ENCODE results near the gene EFCAB6. TPM values are rescaled to one million over a fixed set of nuclear protein-coding genes. Genes with fewer than 3 reads are reported as not detected.

The EFCAB6 gene
- total RNA-seq, 4 donors from 2014 or later, result 1.1 to 3.8 (median 2.7) TPM

DNA sequence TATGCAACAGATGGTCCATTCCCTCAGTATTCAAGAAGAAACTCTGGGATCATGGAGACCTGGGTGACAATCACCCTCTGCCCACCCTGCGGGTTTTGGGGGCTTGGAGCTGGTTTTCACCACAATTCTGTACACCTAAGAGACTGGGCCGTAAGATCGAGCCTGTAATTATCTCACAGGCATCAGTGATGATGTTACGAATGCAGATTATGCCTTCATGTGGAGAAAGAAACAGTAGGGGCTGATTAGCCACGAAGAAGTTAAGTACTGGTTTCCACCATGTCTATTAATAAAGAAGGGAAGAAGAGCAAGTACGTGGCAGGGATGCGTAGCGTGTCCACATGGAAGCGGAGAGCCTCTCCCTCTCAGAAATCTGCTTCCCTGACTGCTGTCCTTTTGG lies 5.3 kb upstream of the EFCAB6 start:
- TF ChIP-seq POLR2A (IDR thresholded peaks at IDR 0.05) (no peak), POLR2AphosphoS5 (IDR thresholded peaks at IDR 0.05) (no peak), EP300 (IDR thresholded peaks at IDR 0.05) (no peak)
- TF ChIP-seq, protein P1, sequence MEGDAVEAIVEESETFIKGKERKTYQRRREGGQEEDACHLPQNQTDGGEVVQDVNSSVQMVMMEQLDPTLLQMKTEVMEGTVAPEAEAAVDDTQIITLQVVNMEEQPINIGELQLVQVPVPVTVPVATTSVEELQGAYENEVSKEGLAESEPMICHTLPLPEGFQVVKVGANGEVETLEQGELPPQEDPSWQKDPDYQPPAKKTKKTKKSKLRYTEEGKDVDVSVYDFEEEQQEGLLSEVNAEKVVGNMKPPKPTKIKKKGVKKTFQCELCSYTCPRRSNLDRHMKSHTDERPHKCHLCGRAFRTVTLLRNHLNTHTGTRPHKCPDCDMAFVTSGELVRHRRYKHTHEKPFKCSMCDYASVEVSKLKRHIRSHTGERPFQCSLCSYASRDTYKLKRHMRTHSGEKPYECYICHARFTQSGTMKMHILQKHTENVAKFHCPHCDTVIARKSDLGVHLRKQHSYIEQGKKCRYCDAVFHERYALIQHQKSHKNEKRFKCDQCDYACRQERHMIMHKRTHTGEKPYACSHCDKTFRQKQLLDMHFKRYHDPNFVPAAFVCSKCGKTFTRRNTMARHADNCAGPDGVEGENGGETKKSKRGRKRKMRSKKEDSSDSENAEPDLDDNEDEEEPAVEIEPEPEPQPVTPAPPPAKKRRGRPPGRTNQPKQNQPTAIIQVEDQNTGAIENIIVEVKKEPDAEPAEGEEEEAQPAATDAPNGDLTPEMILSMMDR (IDR thresholded peaks at IDR 0.05), result no peak
- H3K4me3 ChIP-seq, result no peak overlapping the region
- ATAC-seq, result no peak
- H3K27me3 ChIP-seq, result peaks cover 32% of the 10 kb centered on the region
- peaks cover 0 to 7% of the 10 kb centered on the region in 2 donors for H3K36me3 ChIP-seq
- no peaks in the 10 kb centered on the region for H3K9me3 ChIP-seq
- WGBS, 2 donors (ENCODE audit: low coverage in 1 of 2), result 93 to 95% methylated on average over 5 to 9 of the region's 9 CpGs
- H3K27ac ChIP-seq, result no peak overlapping the region
- H3K4me1 ChIP-seq, result peaks cover 0 to 12% (median 5%) of the 10 kb centered on the region in 3 donors

- Histone ChIP-seq H3K36me3 (peaks cover 0 to 7% of the 10 kb centered on the region in 2 donors), H3K27me3 (peaks cover 1% of the 10 kb centered on the region), H3K4me1 (peaks cover 0 to 21% (median 11%) of the 10 kb centered on the region in 3 donors), H3K9me3 (no peaks in the 10 kb centered on the region), H3K4me3 (no peak overlapping the region), H3K27ac (no peak overlapping the region)
- WGBS, 2 donors (ENCODE audit: low coverage in 1 of 2), result 100% methylated on average over 3 to 5 of the region's 5 CpGs
- TF ChIP-seq, protein P1 (IDR thresholded peaks at IDR 0.05), result no peak
- TF ChIP-seq EP300 (IDR thresholded peaks at IDR 0.05), result no peak
- TF ChIP-seq POLR2A (IDR thresholded peaks at IDR 0.05), result no peak
- TF ChIP-seq POLR2AphosphoS5 (IDR thresholded peaks at IDR 0.05), result no peak
- ATAC-seq, result no peak
These were observed 2.2 kb upstream of the EFCAB6 start for GRCh38 chr22:43814264-43814663.

DNA sequence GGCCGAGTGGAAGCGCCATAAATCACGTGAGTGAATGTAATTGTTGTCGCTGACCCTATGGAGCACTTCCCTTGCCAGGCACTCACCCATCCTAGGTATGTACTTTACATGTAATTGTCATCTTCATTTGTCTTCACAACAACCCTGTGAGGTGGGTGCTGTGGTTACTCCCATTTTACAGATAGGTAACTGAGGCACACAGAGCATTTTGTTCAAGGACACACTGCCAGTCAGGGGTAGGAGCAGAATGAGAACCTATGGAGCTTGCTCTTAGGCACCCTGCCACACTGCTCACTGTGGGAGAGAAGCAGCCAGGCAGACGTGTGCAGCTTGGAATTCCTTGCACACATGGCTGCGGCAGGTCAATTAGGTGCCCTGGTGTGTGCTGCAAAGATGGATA lies 785 bp upstream of the EFCAB6 start:
- TF ChIP-seq POLR2A (IDR thresholded peaks at IDR 0.05), result no peak
- no peak for TF ChIP-seq POLR2AphosphoS5 (IDR thresholded peaks at IDR 0.05)
- no peak for TF ChIP-seq EP300 (IDR thresholded peaks at IDR 0.05)
- TF ChIP-seq, protein P1 (IDR thresholded peaks at IDR 0.05), result no peak
- H3K4me1 ChIP-seq, result peaks cover 0 to 21% (median 11%) of the 10 kb centered on the region in 3 donors
- WGBS, 2 donors (ENCODE audit: low coverage in 1 of 2), result 0 to 4% methylated on average over 4 of the region's 6 CpGs
- peak overlapping the region in 3 of 4 donors; percentile 81 to 91 (median 83) for H3K27ac ChIP-seq
- no peaks in the 10 kb centered on the region for H3K9me3 ChIP-seq
- no peaks in the 10 kb centered on the region for H3K27me3 ChIP-seq
- ATAC-seq, result no peak
- peak overlapping the region; percentile 78 to 81 for H3K4me3 ChIP-seq
- H3K36me3 ChIP-seq, result peaks cover 0 to 7% of the 10 kb centered on the region in 2 donors

DNA sequence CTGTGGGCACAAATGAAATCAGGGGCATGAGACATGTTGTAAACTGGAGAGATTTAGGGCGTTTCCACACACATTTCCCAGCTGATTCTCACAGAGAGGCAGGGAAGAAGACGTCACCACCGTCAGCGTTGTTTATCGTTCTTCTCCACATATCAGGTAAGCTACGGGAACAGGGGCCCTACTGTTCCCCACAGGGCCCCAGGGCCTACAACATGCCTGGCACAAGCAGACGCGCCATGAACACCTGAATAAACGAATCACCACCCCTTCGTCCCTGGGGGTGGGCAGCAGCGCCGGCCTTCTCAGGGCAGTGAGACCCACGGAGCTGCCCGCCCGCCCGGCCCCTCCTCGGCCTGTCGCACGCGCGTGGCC lies 342 bp downstream of the EFCAB6 start:
- peaks cover 0 to 21% (median 11%) of the 10 kb centered on the region in 3 donors for H3K4me1 ChIP-seq
- peaks cover 0 to 7% of the 10 kb centered on the region in 2 donors for H3K36me3 ChIP-seq
- 0% methylated on average over 1 of the region's 21 CpGs; no CpG with 5 or more reads in 1 of the 2 donors for whole genome bisulfite sequencing, 2 donors (ENCODE audit: low coverage in 1 of 2)
- no peaks in the 10 kb centered on the region for H3K9me3 ChIP-seq
- H3K27me3 ChIP-seq, result no peaks in the 10 kb centered on the region
- H3K4me3 ChIP-seq, result peak overlapping the region; percentile 78 to 81
- TF ChIP-seq, protein P1 (IDR thresholded peaks at IDR 0.05), result no peak
- no peak for TF ChIP-seq POLR2A (IDR thresholded peaks at IDR 0.05)
- no peak for TF ChIP-seq EP300 (IDR thresholded peaks at IDR 0.05)
- TF ChIP-seq POLR2AphosphoS5 (IDR thresholded peaks at IDR 0.05), result no peak
- peak overlapping the region in 3 of 4 donors; percentile 81 to 91 (median 83) for H3K27ac ChIP-seq
- ATAC-seq, result peak; percentile 35

DNA sequence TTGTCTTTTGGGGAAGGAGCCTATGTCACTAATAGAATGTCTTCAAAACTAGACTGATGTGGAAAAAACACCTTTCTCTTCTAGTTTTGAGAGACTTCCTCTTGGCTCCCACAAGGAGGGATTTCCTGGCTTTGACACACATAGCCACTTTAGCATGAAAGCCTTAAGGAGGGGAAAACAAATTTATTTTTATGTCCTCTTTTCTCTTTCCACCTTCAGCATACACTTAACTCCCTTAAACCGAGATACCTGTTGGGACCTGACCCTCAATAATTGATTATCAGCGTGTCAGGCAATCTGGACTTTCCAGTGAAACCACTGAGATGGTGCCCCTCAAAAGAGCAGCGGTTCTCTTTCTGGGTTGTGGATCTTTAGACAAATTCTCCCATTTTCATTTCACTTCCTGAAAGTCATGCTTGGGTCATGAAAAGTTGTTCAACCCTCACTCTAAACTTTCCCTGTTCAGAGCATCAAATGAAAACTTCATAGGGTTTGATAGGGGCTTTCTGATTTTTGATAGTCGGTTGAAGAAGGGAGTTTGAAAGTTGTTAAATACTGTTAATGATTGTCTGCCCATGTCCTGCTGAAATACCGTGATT lies 9.1 kb downstream of the EFCAB6 start:
- WGBS, 2 donors (ENCODE audit: low coverage in 1 of 2), result 66 to 81% methylated on average over 4 to 5 of the region's 5 CpGs
- Histone ChIP-seq H3K27me3 (no peaks in the 10 kb centered on the region), H3K36me3 (no peaks in the 10 kb centered on the region), H3K4me3 (no peak overlapping the region), H3K27ac (no peak overlapping the region), H3K9me3 (peaks cover 0 to 21% (median 0%) of the 10 kb centered on the region in 3 donors), H3K4me1 (no peaks in the 10 kb centered on the region)
- ATAC-seq, result no peak
- no peak for TF ChIP-seq POLR2AphosphoS5 (IDR thresholded peaks at IDR 0.05)
- no peak for TF ChIP-seq POLR2A (IDR thresholded peaks at IDR 0.05)
- TF ChIP-seq EP300 (IDR thresholded peaks at IDR 0.05), result no peak
- TF ChIP-seq, protein P1 (IDR thresholded peaks at IDR 0.05), result no peak

Measured in gastroesophageal sphincter (tissue), 4 donors.